HL-60 (cell line): ENCODE measurements around the gene CARM1.

Source experiments
- CTCF ChIP-seq: IDR thresholded peaks from one replicate; pipeline ENCODE4 v1.5.1; 2011; ENCODE audit warnings: low read length, control low read depth, inconsistent platforms; ENCODE audit not compliant: insufficient read depth
- GABPA ChIP-seq: IDR thresholded peaks from 2 replicates; pipeline ENCODE4 v1.6.1; 2012; ENCODE audit warnings: low read depth
- POLR2AphosphoS5 ChIP-seq: IDR thresholded peaks from 2 replicates; pipeline ENCODE4 v1.6.1; 2012; ENCODE audit warnings: low read depth
- REST ChIP-seq: IDR thresholded peaks from 2 replicates; pipeline ENCODE4 v1.6.1; 2012; ENCODE audit warnings: low read depth; ENCODE audit not compliant: insufficient replicate concordance

- TF ChIP-seq CTCF (no peak), REST (no peak), POLR2AphosphoS5 (no peak), GABPA (no peak)
These were observed 2.3 kb upstream of the CARM1 start for GRCh38 chr19:10868872-10869547.
